ENCODE measurements around the gene NUP85. TPM values are rescaled to one million over a fixed set of nuclear protein-coding genes. Genes with fewer than 3 reads are reported as not detected.
"Not testable (repeated sequence)": the region's sequence is repeated elsewhere in the genome, so short reads cannot be mapped to it uniquely, and the experiment has no call there.

The NUP85 gene
- total RNA-seq, 1 donor from 2014 or later = 25.2 TPM

- ATAC-seq (ENCODE audit: poor library complexity) (peak; percentile 51), DNase-seq (no peak)
- intact Hi-C loops (cut with DNase I) = no loop called here
These were observed 33.3 kb downstream of the NUP85 start for GRCh38 chr17:75238684-75239191.

GRCh38 chr17:75239214-75239613, 33.7 kb downstream of the NUP85 start:
- DNase-seq = no peak
- ATAC-seq (ENCODE audit: poor library complexity) = no peak
- intact Hi-C loops (cut with DNase I) = no loop called here

GRCh38 chr17:75239778-75240393, 34.4 kb downstream of the NUP85 start:
- ATAC-seq (ENCODE audit: poor library complexity) = no peak
- intact Hi-C loops (cut with DNase I) = no loop called here
- DNase-seq = no peak

GRCh38 chr17:75240394-75241142, 35.1 kb downstream of the NUP85 start:
- no peak for ATAC-seq (ENCODE audit: poor library complexity)
- DNase-seq = no peak
- intact Hi-C loops (cut with DNase I) = no loop called here

GRCh38 chr17:75241143-75241430, 35.6 kb downstream of the NUP85 start:
- no peak for ATAC-seq (ENCODE audit: poor library complexity)
- intact Hi-C loops (cut with DNase I) = no loop called here
- DNase-seq = no peak

GRCh38 chr17:75241502-75241901, 36.0 kb downstream of the NUP85 start:
- intact Hi-C loops (cut with DNase I) = no loop called here
- no peak for ATAC-seq (ENCODE audit: poor library complexity)
- no peak for DNase-seq

- intact Hi-C loops (cut with DNase I) = no loop called here
- DNase-seq = no peak
- ATAC-seq (ENCODE audit: poor library complexity) = no peak
These were observed 36.5 kb downstream of the NUP85 start for GRCh38 chr17:75241996-75242460.

- ATAC-seq (ENCODE audit: poor library complexity) = no peak
- intact Hi-C loops (cut with DNase I) = no loop called here
These were observed 37.1 kb downstream of the NUP85 start for GRCh38 chr17:75242461-75243042.

GRCh38 chr17:75244133-75244866, 38.8 kb downstream of the NUP85 start:
- no peak for DNase-seq
- intact Hi-C loops (cut with DNase I) = no loop called here
- no peak for ATAC-seq (ENCODE audit: poor library complexity)

More at GRCh38 chr17:75242461-75243042, 37.1 kb downstream of the NUP85 start:
- DNase-seq = no peak

GRCh38 chr17:75245011-75245410, 39.5 kb downstream of the NUP85 start:
- intact Hi-C loops (cut with DNase I) = no loop called here
- no peak for ATAC-seq (ENCODE audit: poor library complexity)
- no peak for DNase-seq

- no peak for ATAC-seq (ENCODE audit: poor library complexity)
- DNase-seq = no peak
- intact Hi-C loops (cut with DNase I) = no loop called here
These were observed 40.9 kb downstream of the NUP85 start for GRCh38 chr17:75246404-75246803.

GRCh38 chr17:75249564-75249963, 44.1 kb downstream of the NUP85 start:
- no peak for DNase-seq
- no peak for ATAC-seq (ENCODE audit: poor library complexity)
- intact Hi-C loops (cut with DNase I) = no loop called here

GRCh38 chr17:75250009-75250471, 44.6 kb downstream of the NUP85 start:
- ATAC-seq (ENCODE audit: poor library complexity) (peak; percentile 60), DNase-seq (no peak)
- intact Hi-C loops (cut with DNase I) = no loop called here

GRCh38 chr17:75252039-75252816, 46.7 kb downstream of the NUP85 start:
- no peak for ATAC-seq (ENCODE audit: poor library complexity)
- intact Hi-C loops (cut with DNase I) = no loop called here
- DNase-seq = no peak

GRCh38 chr17:75255954-75256698, 50.6 kb downstream of the NUP85 start:
- DNase-seq; ATAC-seq (ENCODE audit: poor library complexity); intact Hi-C loops (cut with DNase I): not testable (repeated sequence)

- ATAC-seq (ENCODE audit: poor library complexity); DNase-seq; intact Hi-C loops (cut with DNase I): not testable (repeated sequence)
These were observed 51.7 kb downstream of the NUP85 start for GRCh38 chr17:75257228-75257627.

- ATAC-seq (ENCODE audit: poor library complexity) (peak; percentile 6), DNase-seq (no peak)
- intact Hi-C loops (cut with DNase I) = no loop called here
These were observed 55.3 kb downstream of the NUP85 start for GRCh38 chr17:75260641-75261335.
